Measurements from ENCODE around the gene TRIP12. TPM values are rescaled to one million over a fixed set of nuclear protein-coding genes. Genes with fewer than 3 reads are reported as not detected.
"Not testable (repeated sequence)": the region's sequence is repeated elsewhere in the genome, so short reads cannot be mapped to it uniquely, and the experiment has no call there.

TRIP12 gene
- total RNA-seq, 1 donor from 2014 or later, result 209 TPM

DNA sequence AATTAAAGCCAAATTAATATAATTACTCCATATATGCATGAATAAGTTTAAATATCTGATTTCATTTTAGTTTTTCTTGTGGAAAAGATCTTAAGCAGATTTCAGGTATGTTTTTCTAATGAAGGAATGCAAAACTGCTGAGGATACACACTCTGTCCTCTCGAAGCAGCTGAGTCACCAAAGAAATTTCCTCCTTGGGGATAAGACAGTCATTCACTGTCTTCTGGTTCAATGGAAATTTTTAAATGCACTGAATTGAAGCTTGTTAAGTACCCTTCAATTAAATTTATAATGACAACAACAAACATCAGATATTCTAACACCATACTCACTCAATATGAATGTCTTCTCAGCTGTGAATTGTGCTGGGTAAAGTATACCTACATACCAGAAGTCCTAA lies 106.0 kb downstream of the TRIP12 start:
- Histone ChIP-seq H3K9ac (ENCODE audit: low read depth in 1 of 3, low read length in 3 of 3) (no peak overlapping the region), H3K27me3 (ENCODE audit: control insufficient read depth in 3 of 3, insufficient read depth in 3 of 3, low read length in 3 of 3) (no peaks in the 10 kb centered on the region), H3K27ac (ENCODE audit: low read depth, low read length) (no peak overlapping the region), H3K4me1 (ENCODE audit: control insufficient read depth in 3 of 3, insufficient read depth in 3 of 3, low read length in 3 of 3) (no peaks in the 10 kb centered on the region), H3K9me3 (ENCODE audit: control insufficient read depth in 3 of 3, low read length in 3 of 3) (no peaks in the 10 kb centered on the region), H3K36me3 (ENCODE audit: control insufficient read depth in 3 of 3, insufficient read depth in 3 of 3, low read length in 3 of 3) (peaks cover 5 to 27% (median 24%) of the 10 kb centered on the region in 3 donors), H3K4me3 (ENCODE audit: low read length in 3 of 3) (no peak overlapping the region)

DNA sequence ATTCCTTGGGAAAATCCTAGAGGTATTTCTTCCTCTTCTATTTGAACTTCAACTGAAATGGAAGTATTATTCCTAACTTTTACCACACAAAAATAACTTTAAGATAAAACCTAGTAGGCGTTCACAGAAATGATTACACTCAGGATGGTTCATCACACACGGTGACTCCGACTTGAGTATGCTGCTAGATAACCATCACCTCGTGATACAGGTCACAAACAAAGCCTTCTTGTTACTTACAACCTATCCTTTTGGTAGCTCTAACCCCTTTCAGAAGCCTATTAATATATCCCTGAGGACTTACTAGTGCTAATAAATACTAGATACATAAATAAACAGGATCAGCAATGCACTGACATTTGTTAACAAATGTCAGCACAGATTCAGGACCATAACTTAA lies 106.5 kb downstream of the TRIP12 start:
- Histone ChIP-seq H3K36me3 (ENCODE audit: control insufficient read depth in 3 of 3, insufficient read depth in 3 of 3, low read length in 3 of 3) (peaks cover 5 to 30% (median 30%) of the 10 kb centered on the region in 3 donors), H3K4me1 (ENCODE audit: control insufficient read depth in 3 of 3, insufficient read depth in 3 of 3, low read length in 3 of 3) (no peaks in the 10 kb centered on the region)

DNA sequence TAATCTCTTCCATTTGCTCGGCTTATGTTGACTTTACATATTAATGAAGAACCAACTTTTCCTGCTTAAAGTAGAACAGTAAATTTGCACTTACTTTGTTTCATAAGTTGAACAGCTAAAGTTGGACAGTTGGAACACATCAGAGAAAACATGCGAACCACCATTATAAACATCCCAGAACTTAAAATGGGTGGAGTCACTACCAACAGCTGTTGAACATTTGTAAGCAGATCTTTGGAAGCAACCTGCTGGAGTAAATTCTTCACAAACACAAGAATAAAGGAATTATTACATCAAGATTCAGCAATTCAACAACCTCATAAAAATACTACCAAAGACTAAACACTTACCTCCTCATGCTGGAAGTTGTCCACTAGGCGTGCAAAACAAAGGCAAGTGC lies 111.0 kb downstream of the TRIP12 start:
- Histone ChIP-seq H3K27ac (ENCODE audit: low read depth, low read length) (no peak overlapping the region), H3K9ac (ENCODE audit: low read depth in 1 of 3, low read length in 3 of 3) (no peak overlapping the region), H3K9me3 (ENCODE audit: control insufficient read depth in 3 of 3, low read length in 3 of 3) (no peaks in the 10 kb centered on the region), H3K4me3 (ENCODE audit: low read length in 3 of 3) (no peak overlapping the region), H3K36me3 (ENCODE audit: control insufficient read depth in 3 of 3, insufficient read depth in 3 of 3, low read length in 3 of 3) (peaks cover 10 to 45% (median 40%) of the 10 kb centered on the region in 3 donors), H3K4me1 (ENCODE audit: control insufficient read depth in 3 of 3, insufficient read depth in 3 of 3, low read length in 3 of 3) (no peaks in the 10 kb centered on the region), H3K27me3 (ENCODE audit: control insufficient read depth in 3 of 3, insufficient read depth in 3 of 3, low read length in 3 of 3) (no peaks in the 10 kb centered on the region)

More for the DNA sequence above, 106.5 kb downstream of the TRIP12 start:
- no peak overlapping the region for H3K9ac ChIP-seq (ENCODE audit: low read depth in 1 of 3, low read length in 3 of 3)
- H3K9me3 ChIP-seq (ENCODE audit: control insufficient read depth in 3 of 3, low read length in 3 of 3), result no peaks in the 10 kb centered on the region
- H3K27ac ChIP-seq (ENCODE audit: low read depth, low read length), result no peak overlapping the region
- no peaks in the 10 kb centered on the region for H3K27me3 ChIP-seq (ENCODE audit: control insufficient read depth in 3 of 3, insufficient read depth in 3 of 3, low read length in 3 of 3)
- no peak overlapping the region for H3K4me3 ChIP-seq (ENCODE audit: low read length in 3 of 3)

DNA sequence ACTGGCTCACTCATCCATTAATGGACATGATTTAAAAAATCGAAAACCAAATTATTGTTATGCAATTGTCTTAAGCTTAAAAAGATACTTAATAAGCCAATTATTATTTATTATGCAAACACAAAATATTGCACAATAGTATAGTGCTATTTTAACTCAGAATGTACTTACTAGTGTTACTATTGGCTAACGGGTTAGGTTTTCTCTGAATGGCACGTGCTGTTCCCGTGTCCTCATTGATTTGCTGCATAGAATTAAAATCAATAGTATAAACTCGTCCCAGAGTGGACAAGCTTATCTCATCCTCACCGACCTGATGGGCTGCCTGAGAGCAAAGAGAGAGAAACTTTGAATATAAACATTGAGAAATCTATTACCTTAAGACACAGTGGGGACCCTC lies 116.2 kb downstream of the TRIP12 start:
- Histone ChIP-seq H3K9me3 (ENCODE audit: control insufficient read depth in 3 of 3, low read length in 3 of 3) (no peaks in the 10 kb centered on the region), H3K27me3 (ENCODE audit: control insufficient read depth in 3 of 3, insufficient read depth in 3 of 3, low read length in 3 of 3) (no peaks in the 10 kb centered on the region), H3K4me3 (ENCODE audit: low read length in 3 of 3) (no peak overlapping the region), H3K4me1 (ENCODE audit: control insufficient read depth in 3 of 3, insufficient read depth in 3 of 3, low read length in 3 of 3) (peaks cover 4 to 6% (median 5%) of the 10 kb centered on the region in 3 donors), H3K27ac (ENCODE audit: low read depth, low read length) (no peak overlapping the region), H3K9ac (ENCODE audit: low read depth in 1 of 3, low read length in 3 of 3) (no peak overlapping the region), H3K36me3 (ENCODE audit: control insufficient read depth in 3 of 3, insufficient read depth in 3 of 3, low read length in 3 of 3) (peaks cover 19 to 57% (median 45%) of the 10 kb centered on the region in 3 donors)

DNA sequence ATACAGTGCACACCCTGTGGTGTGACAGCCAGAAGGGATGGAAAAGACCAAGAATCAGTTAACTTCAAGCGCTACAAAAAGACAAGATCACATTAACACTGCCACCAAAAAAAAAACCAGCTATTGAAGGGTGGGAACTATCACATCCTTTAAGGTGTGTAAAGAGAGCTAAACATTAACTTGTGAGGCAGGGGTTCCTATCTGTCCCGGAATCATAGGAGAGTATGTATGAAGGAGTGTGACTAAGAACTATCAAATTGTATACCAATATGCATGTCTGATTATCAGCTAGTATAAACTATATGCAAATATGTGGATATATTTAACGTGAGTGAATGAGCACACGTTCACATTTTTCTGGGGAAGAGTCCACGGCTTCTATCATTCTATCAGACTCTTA lies 119.0 kb downstream of the TRIP12 start:
- Histone ChIP-seq H3K9ac (ENCODE audit: low read depth in 1 of 3, low read length in 3 of 3) (no peak overlapping the region), H3K4me1 (ENCODE audit: control insufficient read depth in 3 of 3, insufficient read depth in 3 of 3, low read length in 3 of 3) (peaks cover 6 to 15% (median 9%) of the 10 kb centered on the region in 3 donors), H3K36me3 (ENCODE audit: control insufficient read depth in 3 of 3, insufficient read depth in 3 of 3, low read length in 3 of 3) (peaks cover 22 to 51% (median 42%) of the 10 kb centered on the region in 3 donors), H3K4me3 (ENCODE audit: low read length in 3 of 3) (no peak overlapping the region), H3K27me3 (ENCODE audit: control insufficient read depth in 3 of 3, insufficient read depth in 3 of 3, low read length in 3 of 3) (no peaks in the 10 kb centered on the region), H3K9me3 (ENCODE audit: control insufficient read depth in 3 of 3, low read length in 3 of 3) (no peaks in the 10 kb centered on the region), H3K27ac (ENCODE audit: low read depth, low read length) (no peak overlapping the region)

DNA sequence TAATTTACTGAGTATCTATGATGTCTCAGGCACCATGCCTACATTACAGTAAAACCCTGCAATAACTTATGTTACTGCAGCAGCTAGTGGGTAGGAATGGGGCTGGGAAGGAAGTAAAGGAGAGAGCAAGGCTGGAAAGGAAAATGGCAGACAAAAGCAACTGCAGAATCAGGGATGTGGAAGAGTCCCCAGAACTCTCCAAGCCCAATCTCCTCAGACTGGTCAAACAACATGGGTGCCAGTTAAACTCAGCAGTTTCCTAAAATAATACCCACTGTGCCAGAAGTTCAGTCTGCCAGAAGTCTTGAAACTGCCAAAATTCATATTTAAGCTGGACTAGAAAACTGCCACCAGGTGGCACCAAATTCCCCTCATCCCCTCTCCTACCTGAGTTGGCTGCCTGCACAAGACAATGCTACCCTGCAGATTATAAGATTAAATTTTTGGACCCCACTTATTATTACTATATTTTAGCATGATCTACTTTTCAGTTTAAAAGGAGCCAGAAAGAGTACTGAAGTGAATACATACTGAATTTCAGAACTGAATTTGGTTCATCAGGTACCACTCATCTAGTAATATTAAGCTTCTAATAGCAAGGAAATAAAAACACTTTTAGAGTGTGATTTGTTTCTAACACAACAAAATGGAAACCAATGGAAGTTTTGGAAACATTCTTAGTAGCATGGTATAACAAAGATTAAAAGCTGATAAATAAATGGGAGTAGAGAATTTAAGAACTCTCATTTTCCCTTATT lies 120.6 kb downstream of the TRIP12 start:
- H3K4me3 ChIP-seq (ENCODE audit: low read length in 3 of 3), result no peak overlapping the region
- peaks cover 22 to 48% (median 45%) of the 10 kb centered on the region in 3 donors for H3K36me3 ChIP-seq (ENCODE audit: control insufficient read depth in 3 of 3, insufficient read depth in 3 of 3, low read length in 3 of 3)
- H3K27me3 ChIP-seq (ENCODE audit: control insufficient read depth in 3 of 3, insufficient read depth in 3 of 3, low read length in 3 of 3), result no peaks in the 10 kb centered on the region
- no peaks in the 10 kb centered on the region for H3K9me3 ChIP-seq (ENCODE audit: control insufficient read depth in 3 of 3, low read length in 3 of 3)
- H3K4me1 ChIP-seq (ENCODE audit: control insufficient read depth in 3 of 3, insufficient read depth in 3 of 3, low read length in 3 of 3), result peaks cover 6 to 15% (median 9%) of the 10 kb centered on the region in 3 donors
- no peak overlapping the region for H3K27ac ChIP-seq (ENCODE audit: low read depth, low read length)
- H3K9ac ChIP-seq (ENCODE audit: low read depth in 1 of 3, low read length in 3 of 3), result peak overlapping the region in 1 of 3 donors; percentile 17

DNA sequence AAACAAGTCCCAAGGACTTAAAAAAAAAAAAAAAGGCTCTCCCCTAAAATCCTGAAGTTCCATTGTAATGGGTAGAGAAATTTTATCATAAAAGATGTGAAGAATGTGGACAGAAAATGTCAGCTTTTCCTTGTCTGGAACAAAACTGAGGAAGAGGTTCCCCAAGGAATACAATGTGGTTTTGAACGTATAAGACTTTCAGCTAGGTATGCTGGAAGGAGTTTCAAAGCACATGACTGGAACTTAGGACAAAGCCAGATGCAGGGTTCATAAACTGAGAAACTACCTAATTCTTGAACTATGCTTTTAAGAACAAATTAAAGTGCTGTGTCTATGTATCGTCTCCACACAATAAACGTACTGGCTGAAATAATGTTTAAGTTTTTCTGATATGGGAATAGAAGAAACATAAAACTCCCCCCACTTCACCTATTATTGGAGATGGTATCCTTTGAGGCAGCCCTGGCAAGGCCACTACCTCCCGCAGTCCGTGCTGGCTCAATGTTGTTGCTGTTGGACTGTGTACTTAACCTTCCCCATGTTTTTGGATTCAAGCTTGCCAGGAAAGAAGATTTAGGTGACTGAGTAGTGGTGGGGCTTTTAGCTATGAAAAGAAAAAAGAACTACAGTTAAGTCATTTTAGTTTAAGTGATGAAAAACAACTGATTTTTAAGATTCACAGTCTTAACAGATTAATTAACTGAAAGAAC lies 123.2 kb downstream of the TRIP12 start:
- peaks cover 6 to 21% (median 9%) of the 10 kb centered on the region in 3 donors for H3K4me1 ChIP-seq (ENCODE audit: control insufficient read depth in 3 of 3, insufficient read depth in 3 of 3, low read length in 3 of 3)
- no peaks in the 10 kb centered on the region for H3K9me3 ChIP-seq (ENCODE audit: control insufficient read depth in 3 of 3, low read length in 3 of 3)
- peak overlapping the region; percentile 15 for H3K27ac ChIP-seq (ENCODE audit: low read depth, low read length)
- no peaks in the 10 kb centered on the region for H3K27me3 ChIP-seq (ENCODE audit: control insufficient read depth in 3 of 3, insufficient read depth in 3 of 3, low read length in 3 of 3)
- no peak overlapping the region for H3K4me3 ChIP-seq (ENCODE audit: low read length in 3 of 3)
- H3K9ac ChIP-seq (ENCODE audit: low read depth in 1 of 3, low read length in 3 of 3), result no peak overlapping the region
- H3K36me3 ChIP-seq (ENCODE audit: control insufficient read depth in 3 of 3, insufficient read depth in 3 of 3, low read length in 3 of 3), result peaks cover 19 to 49% (median 39%) of the 10 kb centered on the region in 3 donors

DNA sequence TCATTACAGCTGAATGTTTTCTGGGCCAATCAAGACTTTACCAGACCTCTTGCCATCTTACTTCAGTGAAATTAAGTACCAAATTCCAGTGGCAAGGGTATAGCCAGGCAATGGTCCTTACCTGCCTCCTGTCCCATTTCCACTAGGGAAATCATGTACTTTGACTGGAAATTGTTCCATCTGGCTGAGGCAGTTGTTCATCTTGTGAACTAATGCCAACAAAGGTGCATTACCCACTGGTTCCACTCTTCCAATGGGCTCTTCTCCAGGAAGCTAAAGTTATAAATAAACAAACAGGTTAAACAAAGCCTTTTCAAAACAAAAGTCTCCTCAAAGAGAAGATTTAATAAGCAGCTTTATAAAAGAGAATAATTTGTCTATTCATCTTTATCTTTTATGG lies 126.8 kb downstream of the TRIP12 start:
- Histone ChIP-seq H3K27me3 (ENCODE audit: control insufficient read depth in 3 of 3, insufficient read depth in 3 of 3, low read length in 3 of 3) (no peaks in the 10 kb centered on the region), H3K4me3 (ENCODE audit: low read length in 3 of 3) (no peak overlapping the region), H3K27ac (ENCODE audit: low read depth, low read length) (no peak overlapping the region), H3K9ac (ENCODE audit: low read depth in 1 of 3, low read length in 3 of 3) (no peak overlapping the region), H3K36me3 (ENCODE audit: control insufficient read depth in 3 of 3, insufficient read depth in 3 of 3, low read length in 3 of 3) (peaks cover 28 to 57% (median 45%) of the 10 kb centered on the region in 3 donors), H3K9me3 (ENCODE audit: control insufficient read depth in 3 of 3, low read length in 3 of 3) (no peaks in the 10 kb centered on the region), H3K4me1 (ENCODE audit: control insufficient read depth in 3 of 3, insufficient read depth in 3 of 3, low read length in 3 of 3) (peaks cover 0 to 17% (median 3%) of the 10 kb centered on the region in 3 donors)

DNA sequence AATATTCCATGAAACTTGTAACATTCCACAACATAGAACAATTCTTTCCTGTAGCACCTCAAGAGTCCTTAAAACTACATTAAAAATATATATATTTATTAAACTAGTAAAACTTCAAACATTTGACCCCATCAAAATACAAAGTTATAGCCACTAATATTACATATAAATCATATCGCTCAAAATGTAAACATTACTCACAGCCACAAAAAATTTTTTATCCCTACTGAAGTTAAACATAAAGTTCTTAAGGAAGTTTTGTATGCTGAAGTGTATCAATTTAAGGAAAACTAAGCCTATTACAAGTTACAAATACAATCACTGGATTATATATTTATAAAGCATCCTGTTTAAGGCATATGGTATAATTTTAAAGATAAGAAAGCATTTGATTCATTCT lies 127.2 kb downstream of the TRIP12 start:
- Histone ChIP-seq H3K4me1 (ENCODE audit: control insufficient read depth in 3 of 3, insufficient read depth in 3 of 3, low read length in 3 of 3) (peaks cover 0 to 17% (median 3%) of the 10 kb centered on the region in 3 donors), H3K4me3 (ENCODE audit: low read length in 3 of 3) (no peak overlapping the region), H3K9me3 (ENCODE audit: control insufficient read depth in 3 of 3, low read length in 3 of 3) (no peaks in the 10 kb centered on the region), H3K9ac (ENCODE audit: low read depth in 1 of 3, low read length in 3 of 3) (no peak overlapping the region), H3K27ac (ENCODE audit: low read depth, low read length) (no peak overlapping the region), H3K36me3 (ENCODE audit: control insufficient read depth in 3 of 3, insufficient read depth in 3 of 3, low read length in 3 of 3) (peaks cover 28 to 59% (median 47%) of the 10 kb centered on the region in 3 donors), H3K27me3 (ENCODE audit: control insufficient read depth in 3 of 3, insufficient read depth in 3 of 3, low read length in 3 of 3) (no peaks in the 10 kb centered on the region)

DNA sequence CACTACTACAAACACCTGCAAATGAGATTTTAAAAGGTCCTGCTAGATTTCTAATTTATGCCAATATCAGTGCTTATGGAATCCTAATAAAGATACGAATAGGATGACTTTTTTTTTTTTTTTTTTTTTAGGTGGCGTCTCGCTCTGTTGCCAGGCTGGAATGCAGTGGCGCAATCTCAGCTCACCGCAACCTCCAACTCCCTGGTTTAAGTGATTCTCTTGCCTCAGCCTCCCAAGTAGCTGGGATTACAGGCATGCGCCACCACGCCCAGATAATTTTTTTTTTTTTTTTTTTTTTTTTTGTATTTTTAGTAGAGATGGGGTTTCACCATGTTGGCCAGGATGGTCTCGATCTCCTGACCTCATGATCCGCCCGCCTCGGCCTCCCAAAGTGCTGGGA lies 135.5 kb downstream of the TRIP12 start:
- peaks cover 12 to 36% (median 29%) of the 10 kb centered on the region in 3 donors for H3K36me3 ChIP-seq (ENCODE audit: control insufficient read depth in 3 of 3, insufficient read depth in 3 of 3, low read length in 3 of 3)
- H3K27ac ChIP-seq (ENCODE audit: low read depth, low read length); H3K4me3 ChIP-seq (ENCODE audit: low read length in 3 of 3); H3K9ac ChIP-seq (ENCODE audit: low read depth in 1 of 3, low read length in 3 of 3); H3K27me3 ChIP-seq (ENCODE audit: control insufficient read depth in 3 of 3, insufficient read depth in 3 of 3, low read length in 3 of 3); H3K4me1 ChIP-seq (ENCODE audit: control insufficient read depth in 3 of 3, insufficient read depth in 3 of 3, low read length in 3 of 3); H3K9me3 ChIP-seq (ENCODE audit: control insufficient read depth in 3 of 3, low read length in 3 of 3): not testable (repeated sequence)
